ENCODE measurements around the gene ARHGAP26. TPM values are rescaled to one million over a fixed set of nuclear protein-coding genes. Genes with fewer than 3 reads are reported as not detected.

Gene ARHGAP26
- total RNA-seq, 1 experiment from 2014 or later, result 34.5 TPM

DNA sequence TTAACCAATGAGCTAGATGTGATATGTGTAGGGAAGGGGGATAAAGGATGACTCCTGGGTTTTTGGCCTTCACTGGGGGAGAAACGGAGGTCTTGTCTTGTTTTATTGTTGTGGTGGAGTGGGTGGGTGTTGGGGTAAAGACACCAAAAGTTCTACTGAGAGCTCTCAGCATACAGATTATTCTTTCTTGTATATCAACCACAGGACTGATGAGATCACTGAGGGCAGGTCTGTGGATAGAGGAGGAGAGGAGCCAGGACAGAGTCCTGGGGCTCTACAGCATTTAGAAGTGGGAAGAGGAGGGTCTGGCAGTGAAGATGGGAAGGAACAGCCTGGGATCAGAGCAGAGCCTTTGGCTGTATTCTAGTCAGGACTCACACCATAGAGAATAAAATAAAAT, 310.8 kb downstream of the ARHGAP26 start (continued):
- TF ChIP-seq CEBPB (IDR thresholded peaks at IDR 0.05; ENCODE audit: low read depth) (no peak), EZH2 (IDR thresholded peaks at IDR 0.05) (no peak), JUND (IDR thresholded peaks at IDR 0.05) (no peak), EGR1 (IDR thresholded peaks at IDR 0.05; ENCODE audit: low read depth) (no peak), POLR2AphosphoS5 (IDR thresholded peaks at IDR 0.05; ENCODE audit: low read depth, low read length) (no peak)
- TF ChIP-seq, protein P1, sequence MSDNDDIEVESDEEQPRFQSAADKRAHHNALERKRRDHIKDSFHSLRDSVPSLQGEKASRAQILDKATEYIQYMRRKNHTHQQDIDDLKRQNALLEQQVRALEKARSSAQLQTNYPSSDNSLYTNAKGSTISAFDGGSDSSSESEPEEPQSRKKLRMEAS (IDR thresholded peaks at IDR 0.05), result no peak
- TF ChIP-seq, protein P2, sequence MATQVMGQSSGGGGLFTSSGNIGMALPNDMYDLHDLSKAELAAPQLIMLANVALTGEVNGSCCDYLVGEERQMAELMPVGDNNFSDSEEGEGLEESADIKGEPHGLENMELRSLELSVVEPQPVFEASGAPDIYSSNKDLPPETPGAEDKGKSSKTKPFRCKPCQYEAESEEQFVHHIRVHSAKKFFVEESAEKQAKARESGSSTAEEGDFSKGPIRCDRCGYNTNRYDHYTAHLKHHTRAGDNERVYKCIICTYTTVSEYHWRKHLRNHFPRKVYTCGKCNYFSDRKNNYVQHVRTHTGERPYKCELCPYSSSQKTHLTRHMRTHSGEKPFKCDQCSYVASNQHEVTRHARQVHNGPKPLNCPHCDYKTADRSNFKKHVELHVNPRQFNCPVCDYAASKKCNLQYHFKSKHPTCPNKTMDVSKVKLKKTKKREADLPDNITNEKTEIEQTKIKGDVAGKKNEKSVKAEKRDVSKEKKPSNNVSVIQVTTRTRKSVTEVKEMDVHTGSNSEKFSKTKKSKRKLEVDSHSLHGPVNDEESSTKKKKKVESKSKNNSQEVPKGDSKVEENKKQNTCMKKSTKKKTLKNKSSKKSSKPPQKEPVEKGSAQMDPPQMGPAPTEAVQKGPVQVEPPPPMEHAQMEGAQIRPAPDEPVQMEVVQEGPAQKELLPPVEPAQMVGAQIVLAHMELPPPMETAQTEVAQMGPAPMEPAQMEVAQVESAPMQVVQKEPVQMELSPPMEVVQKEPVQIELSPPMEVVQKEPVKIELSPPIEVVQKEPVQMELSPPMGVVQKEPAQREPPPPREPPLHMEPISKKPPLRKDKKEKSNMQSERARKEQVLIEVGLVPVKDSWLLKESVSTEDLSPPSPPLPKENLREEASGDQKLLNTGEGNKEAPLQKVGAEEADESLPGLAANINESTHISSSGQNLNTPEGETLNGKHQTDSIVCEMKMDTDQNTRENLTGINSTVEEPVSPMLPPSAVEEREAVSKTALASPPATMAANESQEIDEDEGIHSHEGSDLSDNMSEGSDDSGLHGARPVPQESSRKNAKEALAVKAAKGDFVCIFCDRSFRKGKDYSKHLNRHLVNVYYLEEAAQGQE (IDR thresholded peaks at IDR 0.05; ENCODE audit: low read depth), result no peak

DNA sequence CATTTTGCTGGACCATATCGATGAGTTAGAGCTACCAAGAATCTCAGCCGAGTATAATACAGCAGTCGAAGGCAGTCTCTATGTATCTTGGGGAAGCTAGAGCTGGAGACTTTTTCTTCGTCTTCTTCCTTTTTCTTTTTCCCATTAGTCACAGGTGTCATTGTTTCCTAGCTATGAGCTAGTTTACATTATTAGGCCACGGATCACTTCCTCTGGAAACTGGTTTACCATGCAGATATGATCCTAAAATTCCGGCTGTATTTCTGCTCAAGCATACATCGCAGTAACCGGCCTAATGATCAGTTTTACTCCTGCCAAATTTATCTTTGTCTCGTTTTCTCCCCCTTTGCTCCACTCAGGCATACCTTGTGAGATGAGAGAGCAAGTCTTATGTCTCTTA, 312.8 kb downstream of the ARHGAP26 start:
- TF ChIP-seq JUND (IDR thresholded peaks at IDR 0.05) (no peak), SIN3A (IDR thresholded peaks at IDR 0.05; ENCODE audit: low read depth) (no peak), EZH2phosphoT487 (IDR thresholded peaks at IDR 0.05; ENCODE audit: borderline replicate concordance) (no peak), YY1 (IDR thresholded peaks at IDR 0.05; ENCODE audit: extremely low read depth, insufficient replicate concordance, low read depth, low read length) (no peak), ELF1 (IDR thresholded peaks at IDR 0.05; ENCODE audit: borderline replicate concordance, low read depth) (no peak), POLR2A (IDR thresholded peaks at IDR 0.05; ENCODE audit: borderline replicate concordance, extremely low read depth, insufficient read depth, insufficient read length) (no peak), SRF (IDR thresholded peaks at IDR 0.05; ENCODE audit: low read depth) (no peak), EZH2 (IDR thresholded peaks at IDR 0.05) (no peak), RAD21 (IDR thresholded peaks at IDR 0.05; ENCODE audit: low read depth) (no peak), EGR1 (IDR thresholded peaks at IDR 0.05; ENCODE audit: low read depth) (no peak), CEBPB (IDR thresholded peaks at IDR 0.05; ENCODE audit: low read depth) (no peak), ZFX (IDR thresholded peaks at IDR 0.05) (no peak), ZNF274 (IDR thresholded peaks at IDR 0.05; ENCODE audit: low read depth, low read length) (no peak)
- TF ChIP-seq, protein P3, sequence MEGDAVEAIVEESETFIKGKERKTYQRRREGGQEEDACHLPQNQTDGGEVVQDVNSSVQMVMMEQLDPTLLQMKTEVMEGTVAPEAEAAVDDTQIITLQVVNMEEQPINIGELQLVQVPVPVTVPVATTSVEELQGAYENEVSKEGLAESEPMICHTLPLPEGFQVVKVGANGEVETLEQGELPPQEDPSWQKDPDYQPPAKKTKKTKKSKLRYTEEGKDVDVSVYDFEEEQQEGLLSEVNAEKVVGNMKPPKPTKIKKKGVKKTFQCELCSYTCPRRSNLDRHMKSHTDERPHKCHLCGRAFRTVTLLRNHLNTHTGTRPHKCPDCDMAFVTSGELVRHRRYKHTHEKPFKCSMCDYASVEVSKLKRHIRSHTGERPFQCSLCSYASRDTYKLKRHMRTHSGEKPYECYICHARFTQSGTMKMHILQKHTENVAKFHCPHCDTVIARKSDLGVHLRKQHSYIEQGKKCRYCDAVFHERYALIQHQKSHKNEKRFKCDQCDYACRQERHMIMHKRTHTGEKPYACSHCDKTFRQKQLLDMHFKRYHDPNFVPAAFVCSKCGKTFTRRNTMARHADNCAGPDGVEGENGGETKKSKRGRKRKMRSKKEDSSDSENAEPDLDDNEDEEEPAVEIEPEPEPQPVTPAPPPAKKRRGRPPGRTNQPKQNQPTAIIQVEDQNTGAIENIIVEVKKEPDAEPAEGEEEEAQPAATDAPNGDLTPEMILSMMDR (IDR thresholded peaks at IDR 0.05 in 2 of 3, conservative IDR thresholded peaks at IDR 0.05 in 1 of 3; ENCODE audit: borderline replicate concordance in 1 of 3, insufficient read depth in 1 of 3, low read depth in 2 of 3, low read length in 2 of 3), result no peak
- TF ChIP-seq, protein P4, sequence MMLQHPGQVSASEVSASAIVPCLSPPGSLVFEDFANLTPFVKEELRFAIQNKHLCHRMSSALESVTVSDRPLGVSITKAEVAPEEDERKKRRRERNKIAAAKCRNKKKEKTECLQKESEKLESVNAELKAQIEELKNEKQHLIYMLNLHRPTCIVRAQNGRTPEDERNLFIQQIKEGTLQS (IDR thresholded peaks at IDR 0.05), result no peak
- TF ChIP-seq, protein P1 (IDR thresholded peaks at IDR 0.05), result no peak
- Histone ChIP-seq H3K79me2 (ENCODE audit: insufficient read depth, low read length) (no peaks in the 10 kb centered on the region), H3K27ac (ENCODE audit: low read depth, low read length) (no peak overlapping the region), H2AFZ (ENCODE audit: low read depth, low read length, poor library complexity, severe bottlenecking) (no peak overlapping the region), H3K4me2 (ENCODE audit: low read length) (no peak overlapping the region), H3K9me3 (ENCODE audit: control insufficient read depth in 1 of 2, insufficient read depth in 1 of 2, low read depth in 1 of 2, low read length in 2 of 2) (no peaks in the 10 kb centered on the region), H3K27me3 (ENCODE audit: insufficient read depth, low read length) (no peaks in the 10 kb centered on the region), H3K9ac (ENCODE audit: low read length) (no peak overlapping the region), H4K20me1 (ENCODE audit: insufficient read depth) (no peaks in the 10 kb centered on the region), H3K9me2 (ENCODE audit: insufficient read depth) (no peaks in the 10 kb centered on the region), H3K4me3 (replicated peaks in 1 of 2; ENCODE audit: low read depth in 1 of 2, low read length in 2 of 2) (no peak overlapping the region), H3K36me3 (ENCODE audit: control insufficient read depth in 1 of 2, insufficient read depth in 2 of 2, low read length in 2 of 2) (no peaks in the 10 kb centered on the region), H3K4me1 (ENCODE audit: control insufficient read depth in 1 of 2, insufficient read depth in 2 of 2, low read length in 2 of 2) (peaks cover 13 to 16% of the 10 kb centered on the region in 2 experiments)
- ChIA-PET POLR2A (no interaction called here), RAD21 (ENCODE audit: low non-redundant PET in 1 of 2, low total read pairs in 2 of 2, uncharacterized antibody in 2 of 2, unreplicated experiment in 2 of 2) (interaction anchor here in 1 of 2 experiments (0.6 kb wide), 1 partner anchor 320 kb away, joined by 3 read pairs; no protein-coding TSS in a partner anchor), CTCF (no interaction called here)
- DNase-seq (ENCODE audit: low read depth, low spot score) (no peak), ATAC-seq (no peak)
- no TSS peak for BruUV-seq (replicated peaks)
- intact Hi-C loops (cut with micrococcal nuclease), result no loop called here
